H9 (cell line): Measurements from ENCODE around the gene RXFP2. TPM values are rescaled to one million over a fixed set of nuclear protein-coding genes. Genes with fewer than 3 reads are reported as not detected.

Source experiments
- DNase-seq: peaks from one replicate; pipeline ENCODE4 v3.0.0-alpha.2; 2017
- H2AFZ ChIP-seq: one replicate; pipeline ENCODE4 v1.6.1; 2013; ENCODE audit warnings: mild to moderate bottlenecking, low read length, control low read depth, moderate library complexity
- H2AK5ac ChIP-seq: 2 replicates; pipeline ENCODE4 v1.6.1; 2013; ENCODE audit warnings: low read length, control low read depth, mixed read lengths; ENCODE audit not compliant: insufficient read length
- H2BK120ac ChIP-seq: one replicate; pipeline ENCODE4 v1.6.1; 2013; ENCODE audit warnings: low read depth, mild to moderate bottlenecking, low read length, control low read depth, inconsistent platforms; ENCODE audit not compliant: poor library complexity, severe bottlenecking
- H2BK12ac ChIP-seq: 2 replicates; pipeline ENCODE4 v1.6.1; 2013; ENCODE audit warnings: low read length, control low read depth, mixed read lengths, low read depth; ENCODE audit not compliant: insufficient read length
- H2BK15ac ChIP-seq: 2 replicates; pipeline ENCODE4 v1.6.1; 2013; ENCODE audit warnings: low read depth, low read length, control low read depth
- H2BK20ac ChIP-seq: one replicate; pipeline ENCODE4 v1.6.1; 2013; ENCODE audit warnings: low read depth, mild to moderate bottlenecking, low read length, control low read depth, inconsistent platforms; ENCODE audit not compliant: poor library complexity, severe bottlenecking
- H2BK5ac ChIP-seq: 2 replicates; pipeline ENCODE4 v1.6.1; 2013; ENCODE audit warnings: low read length, control low read depth, mixed read lengths; ENCODE audit not compliant: insufficient read length
- H3K14ac ChIP-seq: 2 replicates; pipeline ENCODE4 v1.6.1; 2013; ENCODE audit warnings: low read length, control low read depth; ENCODE audit not compliant: insufficient read depth
- H3K18ac ChIP-seq: 2 replicates; pipeline ENCODE4 v1.6.1; 2013; ENCODE audit warnings: low read depth, mild to moderate bottlenecking, mixed read lengths, low read length, control low read depth; ENCODE audit not compliant: insufficient read length
- H3K23ac ChIP-seq: 2 replicates; pipeline ENCODE4 v1.6.1; 2013; ENCODE audit warnings: low read length, control low read depth, mixed read lengths, low read depth; ENCODE audit not compliant: insufficient read length
- H3K23me2 ChIP-seq: 2 replicates; pipeline ENCODE4 v1.6.1; 2013; ENCODE audit warnings: low read depth, mild to moderate bottlenecking, mixed read lengths, low read length, control low read depth; ENCODE audit not compliant: insufficient read length, poor library complexity, severe bottlenecking
- H3K27ac ChIP-seq: 2 replicates; pipeline ENCODE4 v1.5.1; 2013; ENCODE audit warnings: low read length, control low read depth, mixed read lengths, low read depth; ENCODE audit not compliant: insufficient read length
- H3K27me3 ChIP-seq: 2 replicates; pipeline ENCODE4 v1.6.1; 2013; ENCODE audit warnings: low read length, control low read depth, inconsistent platforms; ENCODE audit not compliant: insufficient read depth
- H3K4ac ChIP-seq: 2 replicates; pipeline ENCODE4 v1.6.1; 2013; ENCODE audit warnings: low read depth, mild to moderate bottlenecking, control low read depth, inconsistent platforms, low read length, moderate library complexity
- H3K4me1 ChIP-seq: 2 replicates; pipeline ENCODE4 v1.6.1; 2013; ENCODE audit warnings: low read length, control low read depth, inconsistent platforms; ENCODE audit not compliant: insufficient read depth
- H3K4me2 ChIP-seq: 2 replicates; pipeline ENCODE4 v1.6.1; 2013; ENCODE audit warnings: low read length, control low read depth, mixed read lengths; ENCODE audit not compliant: insufficient read length, insufficient read depth
- H3K56ac ChIP-seq: 2 replicates; pipeline ENCODE4 v1.6.1; 2013; ENCODE audit warnings: low read depth, mild to moderate bottlenecking, mixed read lengths, low read length, control low read depth; ENCODE audit not compliant: insufficient read length
- H3K79me1 ChIP-seq: 2 replicates; pipeline ENCODE4 v1.6.1; 2013; ENCODE audit warnings: low read depth, mild to moderate bottlenecking, moderate library complexity, low read length, control low read depth, inconsistent platforms; ENCODE audit not compliant: insufficient read depth, poor library complexity, severe bottlenecking
- H3K79me2 ChIP-seq: 2 replicates; pipeline ENCODE4 v1.6.1; 2013; ENCODE audit warnings: low read length, control low read depth, inconsistent platforms; ENCODE audit not compliant: insufficient read depth
- H3K9ac ChIP-seq: 2 replicates; pipeline ENCODE4 v1.6.1; 2013; ENCODE audit warnings: low read length, control low read depth, mixed read lengths; ENCODE audit not compliant: insufficient read length; ENCODE audit errors: extremely low read depth
- H3K9me3 ChIP-seq: one replicate; pipeline ENCODE4 v1.6.1; 2013; ENCODE audit warnings: low read depth, low read length, inconsistent platforms; ENCODE audit not compliant: control insufficient read depth
- H3T11ph ChIP-seq: one replicate; pipeline ENCODE4 v1.6.1; 2013; ENCODE audit warnings: mild to moderate bottlenecking, low read length, control low read depth, inconsistent platforms
- H4K20me1 ChIP-seq: one replicate; pipeline ENCODE4 v1.6.1; 2013; ENCODE audit not compliant: control insufficient read depth, insufficient read length, insufficient read depth
- H4K5ac ChIP-seq: 2 replicates; pipeline ENCODE4 v1.6.1; 2013; ENCODE audit warnings: low read depth, mild to moderate bottlenecking, mixed read lengths, low read length, control low read depth; ENCODE audit not compliant: insufficient read length
- H4K8ac ChIP-seq: replicated peaks from 2 replicates; pipeline ENCODE4 v1.6.1; 2013; ENCODE audit warnings: low read length, control low read depth, mixed read lengths, low read depth; ENCODE audit not compliant: insufficient read length
- H4K91ac ChIP-seq: 2 replicates; pipeline ENCODE4 v1.6.1; 2013; ENCODE audit warnings: low read depth, mild to moderate bottlenecking, moderate library complexity, mixed read lengths, low read length, control low read depth; ENCODE audit not compliant: insufficient read length
- H3K27ac Mint-ChIP-seq, 3 experiments: 2 replicates in 2 of 3; 3 replicates in 1 of 3; pipeline ENCODE4 v1.8.0; 2020 to 2021; ENCODE audit warnings: mixed read lengths in 3 of 3, mild to moderate bottlenecking in 1 of 3, moderate library complexity in 1 of 3
- H3K27me3 Mint-ChIP-seq: 2 replicates; pipeline ENCODE4 v1.8.0; 2021; ENCODE audit warnings: low read depth, mild to moderate bottlenecking, moderate library complexity, mixed read lengths
- H3K36me3 Mint-ChIP-seq, 3 experiments: 2 replicates in 2 of 3; 3 replicates in 1 of 3; pipeline ENCODE4 v1.8.0; 2020 to 2021; ENCODE audit warnings: low read depth in 3 of 3, mixed read lengths in 3 of 3; ENCODE audit not compliant: insufficient read depth in 1 of 3
- H3K4me1 Mint-ChIP-seq, 2 experiments: 2 replicates each; pipeline ENCODE4 v1.8.0; 2020; ENCODE audit warnings: mixed read lengths in 2 of 2
- H3K4me3 Mint-ChIP-seq, 2 experiments: 2 replicates in 1 of 2; 3 replicates in 1 of 2; pipeline ENCODE4 v1.8.0; 2020 to 2021; ENCODE audit warnings: mild to moderate bottlenecking in 2 of 2, mixed read lengths in 2 of 2, moderate library complexity in 1 of 2
- H3K9me3 Mint-ChIP-seq, 2 experiments: 2 replicates in 1 of 2; 3 replicates in 1 of 2; pipeline ENCODE4 v1.8.0; 2020; ENCODE audit warnings: mild to moderate bottlenecking in 2 of 2, mixed read lengths in 2 of 2, moderate library complexity in 1 of 2
- WGBS: extraction: QIAGEN DNeasy Blood & Tissue Kit; methylation state at CpG from one replicate; pipeline ENCODE4 v1.1.7; 2013; ENCODE audit warnings: missing lambda C conversion rate, low lambda C conversion rate, mixed read lengths; ENCODE audit not compliant: insufficient read length; ENCODE audit errors: extremely low coverage; 5-methylcytosine and 5-hydroxymethylcytosine counted together
- total RNA-seq: library from RNA; stranded (reverse); gene quantifications from 2 replicates; pipeline ENCODE4 v1.2.1, GENCODE V29; 2021
- TF ChIP-seq, protein P1 (sequence below): fragments of 200-600 bp; sonication (generic); conservative IDR thresholded peaks from 3 replicates; pipeline ENCODE4 v1.8.0; 2021; ENCODE audit warnings: antibody characterized with exemption, mild to moderate bottlenecking

Gene RXFP2
- total RNA-seq, 1 experiment from 2014 or later: not detected

DNA sequence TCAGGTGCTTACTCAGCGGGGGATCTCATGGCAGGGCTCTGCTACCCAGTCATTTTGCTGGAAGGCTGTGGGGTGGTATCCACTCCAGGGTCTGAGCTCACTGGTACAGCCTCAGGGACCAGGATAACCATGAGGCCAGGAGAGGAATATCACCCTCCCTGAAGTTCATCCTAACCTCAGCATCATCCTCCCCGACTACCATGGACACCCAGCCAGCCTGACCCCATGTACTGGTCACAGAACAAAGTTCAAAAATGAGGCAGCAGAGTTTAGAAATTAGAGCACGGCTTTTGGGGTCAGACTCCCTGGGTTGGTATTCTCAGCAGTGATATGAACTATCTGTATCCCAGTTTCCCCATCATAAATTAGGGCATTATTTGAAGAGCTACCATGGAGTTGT is 35.5 kb upstream of the RXFP2 start:
- H3K9me3 ChIP-seq: no peaks in the 10 kb centered on the region
- no peaks in the 10 kb centered on the region for H3K79me2 ChIP-seq
- Mint-ChIP-seq H3K27me3 (no peaks in the 10 kb centered on the region), H3K36me3 (peaks cover 0 to 12% (median 4%) of the 10 kb centered on the region in 3 experiments; a peak in 3 of 7 replicates), H3K4me1 (peaks cover 32 to 33% of the 10 kb centered on the region in 2 experiments), H3K9me3 (peaks cover 4 to 5% of the 10 kb centered on the region in 2 experiments; a peak in 3 of 5 replicates), H3K27ac (no peak overlapping the region), H3K4me3 (no peak overlapping the region)
- no peak overlapping the region for H2BK20ac ChIP-seq
- H2AFZ ChIP-seq: no peak overlapping the region
- H2BK5ac ChIP-seq: no peak overlapping the region
- H3K27ac ChIP-seq: no peak overlapping the region
- TF ChIP-seq, protein P1, sequence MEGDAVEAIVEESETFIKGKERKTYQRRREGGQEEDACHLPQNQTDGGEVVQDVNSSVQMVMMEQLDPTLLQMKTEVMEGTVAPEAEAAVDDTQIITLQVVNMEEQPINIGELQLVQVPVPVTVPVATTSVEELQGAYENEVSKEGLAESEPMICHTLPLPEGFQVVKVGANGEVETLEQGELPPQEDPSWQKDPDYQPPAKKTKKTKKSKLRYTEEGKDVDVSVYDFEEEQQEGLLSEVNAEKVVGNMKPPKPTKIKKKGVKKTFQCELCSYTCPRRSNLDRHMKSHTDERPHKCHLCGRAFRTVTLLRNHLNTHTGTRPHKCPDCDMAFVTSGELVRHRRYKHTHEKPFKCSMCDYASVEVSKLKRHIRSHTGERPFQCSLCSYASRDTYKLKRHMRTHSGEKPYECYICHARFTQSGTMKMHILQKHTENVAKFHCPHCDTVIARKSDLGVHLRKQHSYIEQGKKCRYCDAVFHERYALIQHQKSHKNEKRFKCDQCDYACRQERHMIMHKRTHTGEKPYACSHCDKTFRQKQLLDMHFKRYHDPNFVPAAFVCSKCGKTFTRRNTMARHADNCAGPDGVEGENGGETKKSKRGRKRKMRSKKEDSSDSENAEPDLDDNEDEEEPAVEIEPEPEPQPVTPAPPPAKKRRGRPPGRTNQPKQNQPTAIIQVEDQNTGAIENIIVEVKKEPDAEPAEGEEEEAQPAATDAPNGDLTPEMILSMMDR: no peak
- no peak overlapping the region for H3K4me2 ChIP-seq
- no CpG with 5 or more reads among the region's 3 CpGs for WGBS
- no peaks in the 10 kb centered on the region for H3K23me2 ChIP-seq
- no peaks in the 10 kb centered on the region for H3K79me1 ChIP-seq
- H3K4me1 ChIP-seq: no peaks in the 10 kb centered on the region
- no peak overlapping the region for H3K18ac ChIP-seq
- H3K23ac ChIP-seq: no peak overlapping the region
- H3K27me3 ChIP-seq: no peaks in the 10 kb centered on the region
- no peaks in the 10 kb centered on the region for H4K20me1 ChIP-seq
- DNase-seq: no peak
- no peak overlapping the region for H3K56ac ChIP-seq
- no peak overlapping the region for H2BK12ac ChIP-seq
- no peak overlapping the region for H2BK120ac ChIP-seq
- no peak overlapping the region for H4K8ac ChIP-seq
- no peak overlapping the region for H2AK5ac ChIP-seq
- H3T11ph ChIP-seq: no peak overlapping the region
- no peak overlapping the region for H3K4ac ChIP-seq
- H3K14ac ChIP-seq: no peak overlapping the region
- H4K5ac ChIP-seq: no peak overlapping the region
- no peak overlapping the region for H4K91ac ChIP-seq
- no peak overlapping the region for H2BK15ac ChIP-seq
- H3K9ac ChIP-seq: no peak overlapping the region
